DOHH2 (cell line): Measurements from ENCODE around the gene MYO5C.

ENCODE experiments used
- H3F3A ChIP-seq: fragments of 200-600 bp; sonication (generic), shearing (Covaris generic); 2 replicates; pipeline ENCODE4 v1.6.0; 2016; ENCODE audit warnings: antibody characterized with exemption, mild to moderate bottlenecking; ENCODE audit not compliant: control insufficient read depth, insufficient read depth
- H3K27ac ChIP-seq: fragments of 200-600 bp; sonication (generic); 2 replicates; pipeline ENCODE4 v1.5.1; 2014; ENCODE audit warnings: low read depth, mild to moderate bottlenecking, low read length, moderate library complexity
- H3K27me3 ChIP-seq: fragments of 200-600 bp; sonication (generic); 2 replicates; pipeline ENCODE4 v1.6.1; 2014; ENCODE audit warnings: mild to moderate bottlenecking, low read length, mixed read lengths; ENCODE audit not compliant: control insufficient read depth
- H3K36me3 ChIP-seq: fragments of 200-600 bp; sonication (generic); 2 replicates; pipeline ENCODE4 v1.6.1; 2014; ENCODE audit warnings: mild to moderate bottlenecking, low read length, moderate library complexity, mixed read lengths; ENCODE audit not compliant: control insufficient read depth
- H3K4me1 ChIP-seq: fragments of 200-600 bp; sonication (generic); 2 replicates; pipeline ENCODE4 v1.6.1; 2014; ENCODE audit warnings: mild to moderate bottlenecking, low read length, mixed read lengths; ENCODE audit not compliant: control insufficient read depth
- H3K4me2 ChIP-seq: fragments of 200-600 bp; sonication (generic); 2 replicates; pipeline ENCODE4 v1.6.0; 2014; ENCODE audit warnings: mild to moderate bottlenecking, low read length, moderate library complexity
- H3K4me3 ChIP-seq: fragments of 200-600 bp; sonication (generic); 2 replicates; pipeline ENCODE4 v1.5.1; 2014; ENCODE audit warnings: mild to moderate bottlenecking, low read length, mixed read lengths
- H3K79me2 ChIP-seq: fragments of 200-600 bp; sonication (generic); 2 replicates; pipeline ENCODE4 v1.6.1; 2014; ENCODE audit warnings: mild to moderate bottlenecking, low read length, mixed read lengths; ENCODE audit not compliant: control insufficient read depth
- H3K9me2 ChIP-seq: fragments of 200-600 bp; sonication (generic); replicated peaks from 2 replicates; pipeline ENCODE4 v1.6.1; 2014; ENCODE audit warnings: mild to moderate bottlenecking, low read length, mixed read lengths; ENCODE audit not compliant: control insufficient read depth
- H3K9me3 ChIP-seq: fragments of 200-600 bp; sonication (generic); 2 replicates; pipeline ENCODE4 v1.6.1; 2014; ENCODE audit warnings: antibody characterized with exemption, low read length, mixed read lengths; ENCODE audit not compliant: control insufficient read depth, insufficient read depth
- H4K20me1 ChIP-seq: fragments of 200-600 bp; sonication (generic); 2 replicates; pipeline ENCODE4 v1.6.0; 2014; ENCODE audit warnings: low read depth, mild to moderate bottlenecking, antibody characterized with exemption, low read length, moderate library complexity; ENCODE audit not compliant: control insufficient read depth, insufficient read depth
- EZH2phosphoT487 ChIP-seq: fragments of 200-600 bp; sonication (generic); IDR thresholded peaks from 2 replicates; pipeline ENCODE4 v1.6.1; 2017; ENCODE audit warnings: borderline replicate concordance, mild to moderate bottlenecking, antibody characterized with exemption, low read length, moderate library complexity, mixed read lengths
- TF ChIP-seq, protein P1 (sequence below): fragments of 200-600 bp; sonication (generic); IDR thresholded peaks from one replicate; pipeline ENCODE4 v1.5.1; 2014; ENCODE audit warnings: antibody characterized with exemption, mild to moderate bottlenecking, low read depth, low read length; ENCODE audit not compliant: poor library complexity, severe bottlenecking

Gene MYO5C

DNA sequence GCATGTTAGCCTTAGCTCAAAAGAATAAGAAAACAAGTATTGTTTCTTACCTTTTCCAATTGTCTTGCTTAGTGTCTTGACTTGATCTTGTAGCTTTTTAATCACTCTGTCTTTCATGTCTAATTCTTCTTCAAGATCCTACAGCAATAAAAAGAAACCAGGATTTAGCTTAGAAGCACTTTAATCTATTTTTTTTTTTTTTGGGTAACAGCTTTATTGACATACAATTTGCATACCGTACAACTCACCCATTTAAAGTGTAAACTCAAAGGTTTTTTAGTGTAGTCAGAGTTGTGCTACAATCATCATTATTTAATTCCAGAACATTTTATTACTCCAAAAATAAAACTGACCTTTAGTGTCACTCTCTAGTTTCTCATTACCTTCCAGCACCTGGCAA is 81.1 kb downstream of the MYO5C start:
- no peaks in the 10 kb centered on the region for H3K36me3 ChIP-seq
- no peak overlapping the region for H3K4me3 ChIP-seq

DNA sequence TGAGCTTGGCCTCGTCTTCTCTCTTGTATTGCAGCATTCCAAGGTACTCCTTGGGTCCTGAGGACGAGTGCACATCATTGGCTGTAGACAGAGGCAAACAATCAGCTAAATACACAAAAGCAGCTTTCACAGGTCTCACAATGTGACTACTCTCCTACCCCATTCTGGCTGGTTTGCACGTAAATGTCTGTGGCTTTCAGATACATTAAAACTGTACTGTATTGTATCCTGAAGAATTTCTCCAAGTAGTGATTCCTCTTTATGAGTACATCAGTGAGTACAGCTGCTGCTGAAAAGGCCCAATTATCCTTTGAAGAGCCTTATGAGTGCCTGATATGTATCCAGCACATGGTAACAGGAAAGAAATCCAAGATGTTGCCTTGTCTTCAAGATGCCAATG is 82.4 kb downstream of the MYO5C start:
- Histone ChIP-seq H3K9me2 (no peaks in the 10 kb centered on the region), H3K27ac (no peak overlapping the region), H3K4me2 (no peak overlapping the region), H3F3A (no peaks in the 10 kb centered on the region), H3K4me3 (no peak overlapping the region), H4K20me1 (no peaks in the 10 kb centered on the region), H3K79me2 (no peaks in the 10 kb centered on the region), H3K9me3 (no peaks in the 10 kb centered on the region), H3K36me3 (no peaks in the 10 kb centered on the region), H3K27me3 (no peaks in the 10 kb centered on the region), H3K4me1 (peaks cover 20% of the 10 kb centered on the region)
- TF ChIP-seq, protein P1, sequence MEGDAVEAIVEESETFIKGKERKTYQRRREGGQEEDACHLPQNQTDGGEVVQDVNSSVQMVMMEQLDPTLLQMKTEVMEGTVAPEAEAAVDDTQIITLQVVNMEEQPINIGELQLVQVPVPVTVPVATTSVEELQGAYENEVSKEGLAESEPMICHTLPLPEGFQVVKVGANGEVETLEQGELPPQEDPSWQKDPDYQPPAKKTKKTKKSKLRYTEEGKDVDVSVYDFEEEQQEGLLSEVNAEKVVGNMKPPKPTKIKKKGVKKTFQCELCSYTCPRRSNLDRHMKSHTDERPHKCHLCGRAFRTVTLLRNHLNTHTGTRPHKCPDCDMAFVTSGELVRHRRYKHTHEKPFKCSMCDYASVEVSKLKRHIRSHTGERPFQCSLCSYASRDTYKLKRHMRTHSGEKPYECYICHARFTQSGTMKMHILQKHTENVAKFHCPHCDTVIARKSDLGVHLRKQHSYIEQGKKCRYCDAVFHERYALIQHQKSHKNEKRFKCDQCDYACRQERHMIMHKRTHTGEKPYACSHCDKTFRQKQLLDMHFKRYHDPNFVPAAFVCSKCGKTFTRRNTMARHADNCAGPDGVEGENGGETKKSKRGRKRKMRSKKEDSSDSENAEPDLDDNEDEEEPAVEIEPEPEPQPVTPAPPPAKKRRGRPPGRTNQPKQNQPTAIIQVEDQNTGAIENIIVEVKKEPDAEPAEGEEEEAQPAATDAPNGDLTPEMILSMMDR: no peak
- no peak for TF ChIP-seq EZH2phosphoT487

More for the DNA sequence above, 81.1 kb downstream of the MYO5C start:
- no peaks in the 10 kb centered on the region for H3K27me3 ChIP-seq
- H4K20me1 ChIP-seq: no peaks in the 10 kb centered on the region
- H3K4me1 ChIP-seq: peaks cover 29% of the 10 kb centered on the region
- H3K79me2 ChIP-seq: no peaks in the 10 kb centered on the region
- no peaks in the 10 kb centered on the region for H3K9me3 ChIP-seq
- no peak overlapping the region for H3K27ac ChIP-seq
- no peaks in the 10 kb centered on the region for H3K9me2 ChIP-seq
- TF ChIP-seq, protein P1: no peak
- TF ChIP-seq EZH2phosphoT487: no peak
- no peak overlapping the region for H3K4me2 ChIP-seq
- no peaks in the 10 kb centered on the region for H3F3A ChIP-seq

DNA sequence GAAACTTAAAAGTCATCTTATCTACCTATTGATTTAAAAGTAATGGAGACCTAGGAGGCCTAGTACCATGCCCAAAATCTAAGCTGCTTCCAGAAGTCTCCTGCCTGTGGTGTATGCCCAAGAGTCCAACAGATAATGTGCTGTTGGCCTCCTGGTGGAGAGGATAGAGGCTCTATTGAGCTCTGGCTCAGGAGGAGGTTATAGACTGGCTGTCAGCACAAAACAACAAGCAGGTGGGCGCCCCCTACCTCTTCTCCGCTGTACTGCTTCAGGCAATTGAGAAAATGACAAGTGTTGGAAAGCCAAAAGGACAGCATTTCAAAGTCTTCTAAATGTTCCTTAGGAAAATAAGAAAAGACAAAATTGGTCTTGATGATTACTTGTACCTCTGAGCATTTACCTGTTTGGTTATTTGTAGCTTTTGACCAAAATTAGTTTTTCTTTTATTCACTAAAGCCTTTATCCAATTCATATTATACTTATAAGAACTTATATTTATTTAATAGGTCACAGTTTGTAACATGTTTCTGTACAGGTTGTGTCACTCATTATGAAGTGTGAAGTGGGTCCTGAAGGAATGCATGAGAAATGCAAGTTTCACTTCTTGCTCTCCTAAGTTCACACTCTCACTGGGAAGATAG is 87.2 kb downstream of the MYO5C start:
- Histone ChIP-seq H3K4me2 (no peak overlapping the region), H3K27ac (no peak overlapping the region)

More for the DNA sequence above, 87.2 kb downstream of the MYO5C start:
- Histone ChIP-seq H3K4me1 (no peaks in the 10 kb centered on the region), H3K36me3 (no peaks in the 10 kb centered on the region), H3K9me2 (no peaks in the 10 kb centered on the region), H3K9me3 (no peaks in the 10 kb centered on the region), H3K27me3 (no peaks in the 10 kb centered on the region), H4K20me1 (no peaks in the 10 kb centered on the region), H3F3A (no peaks in the 10 kb centered on the region), H3K4me3 (no peak overlapping the region), H3K79me2 (no peaks in the 10 kb centered on the region)
- no peak for TF ChIP-seq EZH2phosphoT487
- TF ChIP-seq, protein P1: peak; percentile 97
